ENCODE data around the gene SPATS1. TPM values are rescaled to one million over a fixed set of nuclear protein-coding genes. Genes with fewer than 3 reads are reported as not detected.
A peak's percentile ranks its signal among the peaks of the same experiment; 100 is the strongest.

The SPATS1 gene
- total and polyA plus RNA-seq, 5 experiments from 2014 or later, result not detected

- POLR2A ChIA-PET, result no interaction called here
- peaks cover 5 to 17% (median 11%) of the 10 kb centered on the region in 5 donors for H3K27me3 Mint-ChIP-seq
- DNase-seq, result no peak
- no peaks in the 10 kb centered on the region for H3K36me3 Mint-ChIP-seq
- no peaks in the 10 kb centered on the region for H3K4me1 Mint-ChIP-seq
- peaks cover 0 to 4% (median 0%) of the 10 kb centered on the region in 9 donors for H3K9me3 Mint-ChIP-seq
- H3K27ac Mint-ChIP-seq, result no peak overlapping the region
- no peak overlapping the region for H3K4me3 Mint-ChIP-seq
- ATAC-seq, result no peak
Observed at GRCh38 chr6:44355640-44356039, 13.2 kb downstream of the SPATS1 start.

GRCh38 chr6:44356487-44356886 is 14.0 kb downstream of the SPATS1 start:
- POLR2A ChIA-PET, result no interaction called here
- Mint-ChIP-seq H3K4me1 (no peaks in the 10 kb centered on the region), H3K36me3 (no peaks in the 10 kb centered on the region), H3K27me3 (peaks cover 5 to 17% (median 14%) of the 10 kb centered on the region in 5 donors), H3K27ac (no peak overlapping the region), H3K9me3 (peaks cover 0 to 4% (median 0%) of the 10 kb centered on the region in 9 donors), H3K4me3 (no peak overlapping the region)
- DNase-seq (no peak), ATAC-seq (no peak)

GRCh38 chr6:44359973-44360372 is 17.5 kb downstream of the SPATS1 start:
- Mint-ChIP-seq H3K4me1 (no peaks in the 10 kb centered on the region), H3K9me3 (peaks cover 0 to 4% (median 0%) of the 10 kb centered on the region in 9 donors), H3K4me3 (no peak overlapping the region), H3K36me3 (no peaks in the 10 kb centered on the region), H3K27ac (no peak overlapping the region), H3K27me3 (peaks cover 5 to 18% (median 16%) of the 10 kb centered on the region in 5 donors)
- POLR2A ChIA-PET, result no interaction called here
- ATAC-seq (no peak), DNase-seq (no peak)

- POLR2A ChIA-PET, result no interaction called here
Observed at GRCh38 chr6:44361947-44362346, 19.5 kb downstream of the SPATS1 start.

GRCh38 chr6:44363377-44363926 is 21.0 kb downstream of the SPATS1 start:
- POLR2A ChIA-PET, result no interaction called here
- no peaks in the 10 kb centered on the region for H3K9me3 Mint-ChIP-seq
- H3K4me3 Mint-ChIP-seq, result no peak overlapping the region
- no peaks in the 10 kb centered on the region for H3K4me1 Mint-ChIP-seq
- peak overlapping the region in 1 of 10 donors; percentile 51 for H3K27ac Mint-ChIP-seq
- H3K36me3 Mint-ChIP-seq, result no peaks in the 10 kb centered on the region
- H3K27me3 Mint-ChIP-seq, result peaks cover 0 to 16% (median 10%) of the 10 kb centered on the region in 5 donors
- DNase-seq (no peak), ATAC-seq (no peak)

More at GRCh38 chr6:44361947-44362346, 19.5 kb downstream of the SPATS1 start:
- H3K27ac Mint-ChIP-seq, result no peak overlapping the region
- peaks cover 0 to 2% (median 0%) of the 10 kb centered on the region in 9 donors for H3K9me3 Mint-ChIP-seq
- no peak overlapping the region for H3K4me3 Mint-ChIP-seq
- no peak for DNase-seq
- no peaks in the 10 kb centered on the region for H3K36me3 Mint-ChIP-seq
- no peaks in the 10 kb centered on the region for H3K4me1 Mint-ChIP-seq
- H3K27me3 Mint-ChIP-seq, result peaks cover 3 to 17% (median 11%) of the 10 kb centered on the region in 5 donors
- no peak for ATAC-seq

GRCh38 chr6:44366781-44367180 is 24.3 kb downstream of the SPATS1 start:
- DNase-seq (no peak), ATAC-seq (no peak)
- POLR2A ChIA-PET, result no interaction called here
- Mint-ChIP-seq H3K27me3 (peaks cover 0 to 15% (median 10%) of the 10 kb centered on the region in 5 donors), H3K4me1 (no peaks in the 10 kb centered on the region), H3K36me3 (no peaks in the 10 kb centered on the region), H3K9me3 (no peaks in the 10 kb centered on the region), H3K4me3 (no peak overlapping the region), H3K27ac (no peak overlapping the region)

- H3K4me1 Mint-ChIP-seq, result no peaks in the 10 kb centered on the region
- DNase-seq (no peak), ATAC-seq (no peak)
- peaks cover 0 to 1% (median 0%) of the 10 kb centered on the region in 9 donors for H3K9me3 Mint-ChIP-seq
- H3K4me3 Mint-ChIP-seq, result no peak overlapping the region
- POLR2A ChIA-PET, result no interaction called here
- H3K36me3 Mint-ChIP-seq, result no peaks in the 10 kb centered on the region
- H3K27ac Mint-ChIP-seq, result no peak overlapping the region
- peaks cover 0 to 16% (median 9%) of the 10 kb centered on the region in 5 donors for H3K27me3 Mint-ChIP-seq
Observed at GRCh38 chr6:44367681-44368080, 25.2 kb downstream of the SPATS1 start.

GRCh38 chr6:44373051-44373450 is 30.6 kb downstream of the SPATS1 start:
- Mint-ChIP-seq H3K36me3 (no peaks in the 10 kb centered on the region), H3K4me1 (no peaks in the 10 kb centered on the region), H3K4me3 (no peak overlapping the region), H3K27me3 (peaks cover 0 to 22% (median 8%) of the 10 kb centered on the region in 5 donors), H3K9me3 (peaks cover 0 to 3% (median 0%) of the 10 kb centered on the region in 9 donors), H3K27ac (no peak overlapping the region)
- DNase-seq (no peak), ATAC-seq (no peak)
- POLR2A ChIA-PET, result no interaction called here

GRCh38 chr6:44373787-44374186 is 31.3 kb downstream of the SPATS1 start:
- peaks cover 0 to 1% (median 0%) of the 10 kb centered on the region in 4 donors for H3K4me1 Mint-ChIP-seq
- ATAC-seq (no peak), DNase-seq (no peak)
- H3K27me3 Mint-ChIP-seq, result peaks cover 0 to 16% (median 6%) of the 10 kb centered on the region in 5 donors
- no peak overlapping the region for H3K27ac Mint-ChIP-seq
- POLR2A ChIA-PET, result no interaction called here
- no peaks in the 10 kb centered on the region for H3K36me3 Mint-ChIP-seq
- peaks cover 0 to 3% (median 0%) of the 10 kb centered on the region in 9 donors for H3K9me3 Mint-ChIP-seq
- no peak overlapping the region for H3K4me3 Mint-ChIP-seq

- peaks cover 0 to 3% (median 0%) of the 10 kb centered on the region in 9 donors for H3K9me3 Mint-ChIP-seq
- POLR2A ChIA-PET, result no interaction called here
- ATAC-seq (no peak), DNase-seq (no peak)
- H3K4me1 Mint-ChIP-seq, result peaks cover 0 to 6% (median 0%) of the 10 kb centered on the region in 4 donors
- H3K27ac Mint-ChIP-seq, result peak overlapping the region in 1 of 10 donors; percentile 53
- H3K4me3 Mint-ChIP-seq, result no peak overlapping the region
- peaks cover 0 to 13% (median 6%) of the 10 kb centered on the region in 5 donors for H3K27me3 Mint-ChIP-seq
- H3K36me3 Mint-ChIP-seq, result no peaks in the 10 kb centered on the region
Observed at GRCh38 chr6:44375071-44375470, 32.6 kb downstream of the SPATS1 start.

GRCh38 chr6:44377484-44377883 is 35.0 kb downstream of the SPATS1 start:
- no peak overlapping the region for H3K4me3 Mint-ChIP-seq
- ATAC-seq (no peak), DNase-seq (no peak)
- POLR2A ChIA-PET, result no interaction called here
- peaks cover 0 to 3% (median 0%) of the 10 kb centered on the region in 9 donors for H3K9me3 Mint-ChIP-seq
- H3K36me3 Mint-ChIP-seq, result no peaks in the 10 kb centered on the region
- peaks cover 0 to 15% (median 6%) of the 10 kb centered on the region in 5 donors for H3K27me3 Mint-ChIP-seq
- H3K27ac Mint-ChIP-seq, result no peak overlapping the region
- H3K4me1 Mint-ChIP-seq, result peaks cover 0 to 6% (median 0%) of the 10 kb centered on the region in 4 donors

GRCh38 chr6:44377971-44378370 is 35.5 kb downstream of the SPATS1 start:
- Mint-ChIP-seq H3K4me3 (no peak overlapping the region), H3K36me3 (no peaks in the 10 kb centered on the region), H3K27me3 (peaks cover 0 to 12% (median 3%) of the 10 kb centered on the region in 5 donors), H3K9me3 (no peaks in the 10 kb centered on the region), H3K27ac (no peak overlapping the region), H3K4me1 (peaks cover 0 to 6% (median 0%) of the 10 kb centered on the region in 4 donors)
- ATAC-seq (no peak), DNase-seq (no peak)
- POLR2A ChIA-PET, result no interaction called here

GRCh38 chr6:44381739-44382138 is 39.3 kb downstream of the SPATS1 start:
- Mint-ChIP-seq H3K4me1 (peaks cover 2 to 11% (median 4%) of the 10 kb centered on the region in 4 donors), H3K36me3 (no peaks in the 10 kb centered on the region), H3K27ac (peak overlapping the region in 1 of 10 donors; percentile 47), H3K27me3 (peaks cover 0 to 5% (median 0%) of the 10 kb centered on the region in 5 donors), H3K9me3 (no peaks in the 10 kb centered on the region), H3K4me3 (no peak overlapping the region)
- POLR2A ChIA-PET, result no interaction called here
- ATAC-seq, result no peak
- no peak for DNase-seq
